ENCODE measurements around the gene MRPS25.

DNA sequence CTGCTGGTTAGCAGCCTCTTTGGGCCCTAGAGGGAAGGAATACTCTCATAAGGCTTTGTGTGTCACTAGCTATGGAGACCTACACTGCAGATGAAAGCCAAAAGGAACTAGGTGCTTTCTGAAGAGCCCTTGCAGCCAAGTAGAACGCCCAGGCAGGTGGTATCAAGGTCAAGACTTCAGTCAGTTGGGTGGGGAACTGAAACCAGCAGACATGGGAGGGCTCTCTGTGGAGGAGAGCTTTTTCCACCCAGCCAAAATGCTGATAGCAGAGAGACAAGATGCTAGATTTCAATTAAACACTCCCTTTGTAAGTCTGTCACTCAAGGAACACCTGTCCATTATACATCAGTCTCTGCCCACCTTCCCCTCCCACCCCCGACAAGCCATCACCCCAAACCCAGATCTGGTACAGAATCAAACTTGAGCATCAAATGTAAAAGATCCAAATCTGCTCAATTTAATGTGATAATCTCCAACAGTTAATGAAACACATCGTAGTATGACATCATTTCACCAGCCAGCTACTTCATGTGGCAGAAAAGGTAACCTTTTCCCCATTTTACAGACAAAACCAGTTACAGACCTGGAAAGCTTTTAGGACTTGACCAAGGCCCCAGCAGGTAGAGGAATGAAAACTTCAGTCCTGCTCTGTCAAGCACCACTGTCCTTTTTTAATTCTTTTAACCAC, 14.6 kb downstream of the MRPS25 start:
- TF ChIP-seq, protein P1, sequence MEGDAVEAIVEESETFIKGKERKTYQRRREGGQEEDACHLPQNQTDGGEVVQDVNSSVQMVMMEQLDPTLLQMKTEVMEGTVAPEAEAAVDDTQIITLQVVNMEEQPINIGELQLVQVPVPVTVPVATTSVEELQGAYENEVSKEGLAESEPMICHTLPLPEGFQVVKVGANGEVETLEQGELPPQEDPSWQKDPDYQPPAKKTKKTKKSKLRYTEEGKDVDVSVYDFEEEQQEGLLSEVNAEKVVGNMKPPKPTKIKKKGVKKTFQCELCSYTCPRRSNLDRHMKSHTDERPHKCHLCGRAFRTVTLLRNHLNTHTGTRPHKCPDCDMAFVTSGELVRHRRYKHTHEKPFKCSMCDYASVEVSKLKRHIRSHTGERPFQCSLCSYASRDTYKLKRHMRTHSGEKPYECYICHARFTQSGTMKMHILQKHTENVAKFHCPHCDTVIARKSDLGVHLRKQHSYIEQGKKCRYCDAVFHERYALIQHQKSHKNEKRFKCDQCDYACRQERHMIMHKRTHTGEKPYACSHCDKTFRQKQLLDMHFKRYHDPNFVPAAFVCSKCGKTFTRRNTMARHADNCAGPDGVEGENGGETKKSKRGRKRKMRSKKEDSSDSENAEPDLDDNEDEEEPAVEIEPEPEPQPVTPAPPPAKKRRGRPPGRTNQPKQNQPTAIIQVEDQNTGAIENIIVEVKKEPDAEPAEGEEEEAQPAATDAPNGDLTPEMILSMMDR (conservative IDR thresholded peaks at IDR 0.05), result no peak
- no peak for TF ChIP-seq ZFX (IDR thresholded peaks at IDR 0.05)

All from C4-2B (cell line).